Spleen (tissue), 7 donors: ENCODE data around the gene DNAJB6.

ENCODE experiments used
- POLR2A ChIP-seq, 3 donors: fragments of 450-650 bp; IDR thresholded peaks; one replicate each; pipeline ENCODE4 v1.5.1; 2017; ENCODE audit warnings: antibody characterized with exemption in 3 of 3, mild to moderate bottlenecking in 1 of 3
- TF ChIP-seq, protein P1 (sequence below), 11 experiments: fragments of 200-600 bp in 7 of 11; fragments of 450-650 bp in 4 of 11; sonication (generic) in 4 of 11; IDR thresholded peaks in 8 of 11; conservative IDR thresholded peaks in 3 of 11; 1 replicate in 7 of 11; 2 replicates in 4 of 11; pipeline versions ENCODE4 v1.4.0 to v1.8.0; 2016 to 2021; ENCODE audit warnings: antibody characterized with exemption in 11 of 11, inconsistent platforms in 4 of 11, mild to moderate bottlenecking in 1 of 11
- donor health status: DM: no; HTN: no; CAD: no; lungs with moderate emphysema.
- donor health status: DM: no; HTN: no; CAD: no.
- donor health status: DM: no; HTN: no; CAD: no.

DNA sequence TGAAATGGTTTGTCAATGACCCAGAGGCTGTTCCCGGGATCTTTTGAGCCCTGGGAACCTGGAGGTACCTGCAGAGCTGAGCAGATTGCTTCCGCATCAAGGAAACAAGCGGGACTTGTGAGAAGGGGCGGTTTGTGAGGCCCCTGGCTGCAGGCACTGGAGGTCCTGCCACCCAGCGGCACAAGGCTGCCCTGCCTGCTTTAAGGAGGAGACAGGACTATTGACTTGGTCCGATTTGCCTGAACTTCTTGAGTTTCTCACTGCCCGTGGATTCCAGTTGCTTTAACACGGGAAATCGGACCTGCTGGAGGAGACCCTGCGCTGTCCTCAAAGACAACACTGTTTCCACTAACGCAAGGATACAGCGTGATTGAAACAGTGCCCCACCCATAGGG lies 130.1 kb downstream of the DNAJB6 start:
- TF ChIP-seq, protein P1, sequence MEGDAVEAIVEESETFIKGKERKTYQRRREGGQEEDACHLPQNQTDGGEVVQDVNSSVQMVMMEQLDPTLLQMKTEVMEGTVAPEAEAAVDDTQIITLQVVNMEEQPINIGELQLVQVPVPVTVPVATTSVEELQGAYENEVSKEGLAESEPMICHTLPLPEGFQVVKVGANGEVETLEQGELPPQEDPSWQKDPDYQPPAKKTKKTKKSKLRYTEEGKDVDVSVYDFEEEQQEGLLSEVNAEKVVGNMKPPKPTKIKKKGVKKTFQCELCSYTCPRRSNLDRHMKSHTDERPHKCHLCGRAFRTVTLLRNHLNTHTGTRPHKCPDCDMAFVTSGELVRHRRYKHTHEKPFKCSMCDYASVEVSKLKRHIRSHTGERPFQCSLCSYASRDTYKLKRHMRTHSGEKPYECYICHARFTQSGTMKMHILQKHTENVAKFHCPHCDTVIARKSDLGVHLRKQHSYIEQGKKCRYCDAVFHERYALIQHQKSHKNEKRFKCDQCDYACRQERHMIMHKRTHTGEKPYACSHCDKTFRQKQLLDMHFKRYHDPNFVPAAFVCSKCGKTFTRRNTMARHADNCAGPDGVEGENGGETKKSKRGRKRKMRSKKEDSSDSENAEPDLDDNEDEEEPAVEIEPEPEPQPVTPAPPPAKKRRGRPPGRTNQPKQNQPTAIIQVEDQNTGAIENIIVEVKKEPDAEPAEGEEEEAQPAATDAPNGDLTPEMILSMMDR (IDR thresholded peaks at IDR 0.05 in 8 of 11, conservative IDR thresholded peaks at IDR 0.05 in 3 of 11), result no peak
- no peak for TF ChIP-seq POLR2A (IDR thresholded peaks at IDR 0.05)
